ENCODE measurements around the gene ZFP90.

ZFP90 gene

GRCh38 chr16:68514511-68514910, 24.6 kb upstream of the ZFP90 start:
- no peak for FAIRE-seq
- DNase-seq (ENCODE audit: insufficient read length, low spot score): no peak
- TF ChIP-seq POLR2AphosphoS5 (IDR thresholded peaks at IDR 0.05; ENCODE audit: low read depth, low read length): no peak
- TF ChIP-seq PAX5 (IDR thresholded peaks at IDR 0.05; ENCODE audit: insufficient read depth, low read length, severe bottlenecking): no peak
- no peak for TF ChIP-seq POLR2A (IDR thresholded peaks at IDR 0.05; ENCODE audit: low read depth, low read length)
- no peak for TF ChIP-seq POU2F2 (IDR thresholded peaks at IDR 0.05; ENCODE audit: low read depth, low read length)
- TF ChIP-seq TAF1 (IDR thresholded peaks at IDR 0.05; ENCODE audit: low read depth, low read length): no peak
- no peak for TF ChIP-seq SPI1 (IDR thresholded peaks at IDR 0.05; ENCODE audit: low read depth, low read length)

DNA sequence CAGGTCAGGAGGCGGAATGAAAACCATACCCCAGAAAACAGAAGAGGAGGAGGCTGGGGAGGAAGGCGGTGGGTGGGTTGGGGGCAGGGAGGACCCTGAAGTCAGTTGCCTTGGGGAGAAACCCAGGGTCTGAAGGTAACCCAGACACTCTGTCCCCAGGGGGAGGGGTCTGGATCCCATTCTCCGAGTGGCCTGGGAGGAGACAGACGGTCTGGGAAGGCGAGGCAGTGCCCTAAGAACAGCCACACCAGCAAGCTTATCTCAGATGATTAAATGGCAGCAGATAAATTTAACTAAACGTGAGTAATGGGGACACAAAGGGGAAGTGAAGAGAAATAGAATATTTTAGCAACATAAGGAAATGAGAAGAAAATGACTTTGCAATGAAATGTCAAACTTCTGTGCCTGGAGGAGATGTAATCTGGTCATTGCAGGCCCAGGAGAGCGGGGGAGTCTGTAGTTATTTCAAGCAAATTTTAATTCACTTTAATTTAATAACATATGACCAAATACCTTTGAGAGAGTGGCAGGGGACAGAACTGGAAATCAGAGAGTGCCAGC, 21.4 kb upstream of the ZFP90 start:
- no peak for FAIRE-seq
- TF ChIP-seq TAF1 (IDR thresholded peaks at IDR 0.05; ENCODE audit: low read depth, low read length) (no peak), SPI1 (IDR thresholded peaks at IDR 0.05; ENCODE audit: low read depth, low read length) (peak; percentile 61), POLR2A (IDR thresholded peaks at IDR 0.05; ENCODE audit: low read depth, low read length) (no peak), POLR2AphosphoS5 (IDR thresholded peaks at IDR 0.05; ENCODE audit: low read depth, low read length) (no peak), PAX5 (IDR thresholded peaks at IDR 0.05; ENCODE audit: insufficient read depth, low read length, severe bottlenecking) (no peak), POU2F2 (IDR thresholded peaks at IDR 0.05; ENCODE audit: low read depth, low read length) (no peak)
- no peak for DNase-seq (ENCODE audit: insufficient read length, low spot score)

GRCh38 chr16:68519225-68519745, 19.8 kb upstream of the ZFP90 start:
- TF ChIP-seq POLR2AphosphoS5 (IDR thresholded peaks at IDR 0.05; ENCODE audit: low read depth, low read length) (no peak), POLR2A (IDR thresholded peaks at IDR 0.05; ENCODE audit: low read depth, low read length) (no peak), POU2F2 (IDR thresholded peaks at IDR 0.05; ENCODE audit: low read depth, low read length) (no peak), SPI1 (IDR thresholded peaks at IDR 0.05; ENCODE audit: low read depth, low read length) (no peak), PAX5 (IDR thresholded peaks at IDR 0.05; ENCODE audit: insufficient read depth, low read length, severe bottlenecking) (no peak), TAF1 (IDR thresholded peaks at IDR 0.05; ENCODE audit: low read depth, low read length) (no peak)
- FAIRE-seq (no peak), DNase-seq (ENCODE audit: insufficient read length, low spot score) (no peak)

DNA sequence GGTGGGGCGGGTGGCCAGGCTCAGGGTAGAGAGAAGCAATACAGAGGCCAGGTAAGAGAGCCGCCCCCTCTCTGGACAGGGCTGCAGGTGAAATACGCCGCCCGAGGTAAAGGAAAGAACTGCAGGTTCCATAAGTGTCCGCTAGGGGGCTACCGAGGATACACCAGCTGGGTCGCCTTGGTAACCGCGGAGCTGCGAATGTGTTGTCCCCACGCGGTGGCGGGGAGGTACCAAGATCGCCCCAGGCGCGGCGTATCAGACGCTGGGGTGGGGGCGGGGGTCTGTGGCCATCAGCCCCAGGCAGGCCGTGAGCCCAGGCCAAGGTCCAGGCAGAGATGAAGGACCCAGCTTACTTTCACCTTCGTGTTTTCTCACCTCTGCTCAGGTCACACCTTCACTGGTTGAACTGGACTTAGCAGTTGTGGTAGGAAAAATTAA, 18.4 kb upstream of the ZFP90 start:
- FAIRE-seq: peak; percentile 89
- TF ChIP-seq PAX5 (IDR thresholded peaks at IDR 0.05; ENCODE audit: insufficient read depth, low read length, severe bottlenecking) (no peak), POLR2AphosphoS5 (IDR thresholded peaks at IDR 0.05; ENCODE audit: low read depth, low read length) (no peak), POU2F2 (IDR thresholded peaks at IDR 0.05; ENCODE audit: low read depth, low read length) (no peak), TAF1 (IDR thresholded peaks at IDR 0.05; ENCODE audit: low read depth, low read length) (no peak), POLR2A (IDR thresholded peaks at IDR 0.05; ENCODE audit: low read depth, low read length) (no peak), SPI1 (IDR thresholded peaks at IDR 0.05; ENCODE audit: low read depth, low read length) (no peak)
- DNase-seq (ENCODE audit: insufficient read length, low spot score): peak; percentile 95

DNA sequence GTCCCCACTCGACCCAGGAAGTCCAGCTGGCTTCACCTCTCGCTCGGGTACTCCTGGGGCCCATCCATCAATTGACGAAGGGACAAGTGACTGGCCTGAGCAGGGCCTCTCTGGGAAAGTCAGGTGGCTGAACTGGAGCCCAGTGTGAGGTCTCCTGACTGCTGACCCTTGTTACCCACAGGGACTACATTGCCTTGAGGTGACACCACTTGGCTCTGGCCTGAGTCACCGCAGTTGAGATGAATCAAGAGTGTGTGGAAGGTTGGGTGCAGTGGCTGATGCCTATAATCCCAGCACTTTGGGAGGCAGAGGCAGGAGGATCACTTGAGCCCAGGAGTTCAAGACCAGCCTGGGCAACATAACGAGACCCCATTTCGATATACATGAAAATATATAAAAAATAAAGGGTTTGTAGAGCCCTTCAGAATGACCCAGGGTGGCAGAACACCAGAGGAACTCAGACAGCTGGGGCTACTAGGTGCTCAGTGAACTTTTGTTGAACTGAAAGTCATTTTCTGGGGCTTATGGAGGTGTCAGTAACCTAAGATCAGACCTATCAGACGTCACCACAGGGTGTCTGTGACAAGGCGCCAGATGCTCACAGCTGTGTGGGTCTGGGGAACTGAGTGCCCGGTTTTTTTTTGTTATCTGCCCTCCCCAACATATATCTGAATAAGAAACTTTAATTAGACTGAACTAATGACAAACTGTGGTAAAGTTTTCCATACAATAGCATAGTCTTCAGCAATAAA, 14.8 kb upstream of the ZFP90 start:
- FAIRE-seq (no peak), DNase-seq (ENCODE audit: insufficient read length, low spot score) (no peak)
- TF ChIP-seq POLR2AphosphoS5 (IDR thresholded peaks at IDR 0.05; ENCODE audit: low read depth, low read length): no peak
- TF ChIP-seq POU2F2 (IDR thresholded peaks at IDR 0.05; ENCODE audit: low read depth, low read length): no peak
- no peak for TF ChIP-seq POLR2A (IDR thresholded peaks at IDR 0.05; ENCODE audit: low read depth, low read length)
- no peak for TF ChIP-seq PAX5 (IDR thresholded peaks at IDR 0.05; ENCODE audit: insufficient read depth, low read length, severe bottlenecking)
- no peak for TF ChIP-seq TAF1 (IDR thresholded peaks at IDR 0.05; ENCODE audit: low read depth, low read length)
- TF ChIP-seq SPI1 (IDR thresholded peaks at IDR 0.05; ENCODE audit: low read depth, low read length): no peak

GRCh38 chr16:68526143-68526781, 12.8 kb upstream of the ZFP90 start:
- DNase-seq (ENCODE audit: insufficient read length, low spot score): no peak
- TF ChIP-seq PAX5 (IDR thresholded peaks at IDR 0.05; ENCODE audit: insufficient read depth, low read length, severe bottlenecking) (no peak), TAF1 (IDR thresholded peaks at IDR 0.05; ENCODE audit: low read depth, low read length) (no peak), POLR2A (IDR thresholded peaks at IDR 0.05; ENCODE audit: low read depth, low read length) (no peak), POLR2AphosphoS5 (IDR thresholded peaks at IDR 0.05; ENCODE audit: low read depth, low read length) (no peak), SPI1 (IDR thresholded peaks at IDR 0.05; ENCODE audit: low read depth, low read length) (no peak), POU2F2 (IDR thresholded peaks at IDR 0.05; ENCODE audit: low read depth, low read length) (no peak)
- no peak for FAIRE-seq

DNA sequence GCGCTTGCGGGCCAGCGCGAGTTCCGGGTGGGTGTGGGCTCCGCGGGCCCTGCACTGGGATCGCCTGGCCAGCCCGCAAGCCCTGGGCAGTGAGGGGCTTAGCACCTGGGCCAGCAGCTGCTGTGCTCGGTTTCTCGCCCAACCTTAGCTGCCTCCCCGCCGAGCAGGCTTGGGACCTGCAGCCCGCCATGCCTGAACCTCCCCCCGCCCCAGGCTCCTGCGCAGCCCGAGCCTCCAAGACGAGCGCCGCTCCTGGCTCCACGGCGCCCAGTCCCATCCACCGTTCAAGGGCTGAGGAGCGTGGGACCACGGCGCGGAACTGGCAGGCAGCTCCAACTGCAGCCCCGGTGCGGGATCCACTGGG, 12.3 kb upstream of the ZFP90 start:
- FAIRE-seq: no peak
- DNase-seq (ENCODE audit: insufficient read length, low spot score): no peak
- TF ChIP-seq TAF1 (IDR thresholded peaks at IDR 0.05; ENCODE audit: low read depth, low read length) (no peak), SPI1 (IDR thresholded peaks at IDR 0.05; ENCODE audit: low read depth, low read length) (no peak), PAX5 (IDR thresholded peaks at IDR 0.05; ENCODE audit: insufficient read depth, low read length, severe bottlenecking) (no peak), POLR2AphosphoS5 (IDR thresholded peaks at IDR 0.05; ENCODE audit: low read depth, low read length) (no peak), POLR2A (IDR thresholded peaks at IDR 0.05; ENCODE audit: low read depth, low read length) (no peak), POU2F2 (IDR thresholded peaks at IDR 0.05; ENCODE audit: low read depth, low read length) (no peak)

DNA sequence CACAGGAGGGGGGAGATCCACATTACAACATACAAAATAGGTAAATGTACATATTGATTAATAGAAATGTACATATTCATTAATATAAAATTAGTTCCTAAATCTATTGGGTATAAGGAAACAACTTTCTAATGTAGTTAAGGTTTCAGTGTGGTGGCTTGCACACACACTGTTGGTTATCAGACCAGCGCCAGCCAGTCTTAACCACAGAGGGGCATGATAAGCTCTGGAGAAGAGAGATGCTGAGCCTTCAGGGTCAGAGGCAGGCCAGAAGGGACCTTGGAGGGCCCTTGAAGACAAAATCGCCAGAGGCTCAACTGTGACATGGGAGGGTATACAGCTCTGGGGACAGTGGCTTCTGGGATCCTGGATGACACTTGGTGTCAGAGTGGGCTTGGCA, 10.9 kb upstream of the ZFP90 start:
- FAIRE-seq (no peak), DNase-seq (ENCODE audit: insufficient read length, low spot score) (no peak)
- TF ChIP-seq POU2F2 (IDR thresholded peaks at IDR 0.05; ENCODE audit: low read depth, low read length) (no peak), TAF1 (IDR thresholded peaks at IDR 0.05; ENCODE audit: low read depth, low read length) (no peak), POLR2AphosphoS5 (IDR thresholded peaks at IDR 0.05; ENCODE audit: low read depth, low read length) (no peak), SPI1 (IDR thresholded peaks at IDR 0.05; ENCODE audit: low read depth, low read length) (no peak), POLR2A (IDR thresholded peaks at IDR 0.05; ENCODE audit: low read depth, low read length) (no peak)

Measured in GM12891 (cell line).